HUDEP-2 (cell line): ENCODE measurements around the gene LSMEM2.
A peak's percentile ranks its signal among the peaks of the same experiment; 100 is the strongest.
"Not testable (repeated sequence)": the region's sequence is repeated elsewhere in the genome, so short reads cannot be mapped to it uniquely, and the experiment has no call there.

ENCODE experiments used
- DNase-seq, 76 experiments: peaks; one replicate each; lab custom pipeline; 2025; ENCODE audit not compliant: unreplicated experiment in 76 of 76; lab: John Stamatoyannopoulos, UW

LSMEM2 gene

DNA sequence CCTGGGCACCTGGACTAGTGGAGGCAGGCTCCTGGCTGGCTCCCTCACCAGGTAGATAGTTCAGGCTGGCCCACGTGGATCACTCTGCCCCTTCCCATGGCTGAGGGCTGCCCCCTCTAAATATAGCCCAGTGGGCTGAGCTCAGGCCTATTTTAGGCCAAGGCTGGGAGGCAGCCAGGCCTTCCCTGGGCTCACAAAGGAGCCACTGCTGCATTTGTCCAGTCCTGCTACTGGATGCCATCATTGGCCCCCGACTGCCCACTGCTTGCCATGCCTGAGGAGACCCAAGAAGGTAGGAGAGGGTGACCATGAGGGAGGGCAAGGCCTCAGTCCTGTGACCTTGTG is at the start of gene LSMEM2:
TSS of gene LSMEM2 (plus strand) at position 208 of the 345 bp plus-strand sequence. CDS start at position 235, 27 bp downstream.
- DNase-seq: no peak

DNA sequence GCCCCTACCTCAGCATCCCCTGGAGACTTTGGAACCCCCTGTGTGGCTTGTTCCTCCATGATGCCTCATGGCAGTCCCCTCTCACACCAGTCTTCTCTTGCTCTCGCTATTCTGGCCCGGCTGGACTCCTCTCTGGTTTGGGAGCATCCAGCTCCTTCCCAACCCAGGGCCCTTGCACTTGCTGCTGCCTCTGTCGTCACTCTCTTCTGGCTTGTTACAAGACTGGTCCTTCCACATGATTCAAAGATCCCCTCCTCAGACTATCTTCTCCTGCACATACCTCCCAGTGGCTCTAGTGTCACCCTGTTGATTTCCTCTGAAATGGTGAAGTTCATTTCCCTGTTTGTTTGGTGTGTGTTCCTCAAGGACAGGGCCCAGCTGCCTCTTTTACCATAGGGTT is 49.4 kb upstream of the LSMEM2 start:
- no peak for DNase-seq

- DNase-seq: no peak
These were observed 48.6 kb upstream of the LSMEM2 start for GRCh38 chr3:50230104-50230793.

DNA sequence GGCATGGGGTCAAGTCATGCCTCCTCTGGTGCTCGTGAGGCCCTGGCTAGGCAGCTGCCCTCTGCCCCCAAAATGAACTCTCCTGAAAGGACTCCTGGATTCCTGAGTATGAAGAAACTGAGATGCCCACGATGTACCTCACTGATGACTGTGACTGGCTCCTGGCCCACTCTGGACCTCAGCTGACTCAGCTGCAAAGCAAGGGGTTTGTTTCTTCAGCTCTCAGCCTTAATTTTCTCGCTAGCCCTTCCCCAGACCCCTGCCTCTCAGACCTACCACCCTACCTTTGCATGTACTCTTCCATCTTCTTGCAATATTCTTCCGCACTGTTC is 48.1 kb upstream of the LSMEM2 start:
- DNase-seq: no peak

GRCh38 chr3:50231581-50231980 is 47.3 kb upstream of the LSMEM2 start:
- DNase-seq: no peak

GRCh38 chr3:50232303-50232702 is 46.6 kb upstream of the LSMEM2 start:
- peak in 19 of 76 experiments; percentile 2 to 66 (median 23) for DNase-seq

DNA sequence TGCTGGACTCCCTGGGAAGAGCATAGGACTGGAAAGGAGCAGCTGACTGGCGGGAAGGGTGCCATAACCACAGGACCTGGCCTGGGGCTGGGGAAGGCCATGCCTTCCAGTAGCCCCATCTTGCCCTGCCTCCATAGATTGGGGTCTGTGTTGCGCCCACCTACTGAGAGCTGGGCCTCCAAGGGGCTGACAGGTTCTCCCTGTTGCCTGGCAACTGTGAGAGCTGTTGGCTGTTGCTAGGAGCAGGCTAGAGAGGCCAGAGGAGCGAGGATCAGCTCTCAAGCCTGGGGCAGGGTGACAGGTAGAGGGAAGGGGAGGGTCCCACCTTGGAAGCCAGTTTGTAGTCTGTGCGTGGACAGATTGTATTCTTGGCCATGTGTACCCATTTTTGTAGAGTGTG is 45.7 kb upstream of the LSMEM2 start:
- no peak for DNase-seq

GRCh38 chr3:50235716-50236483 is 43.0 kb upstream of the LSMEM2 start, which contains the start of gene GNAI2:
TSS of gene GNAI2 (plus strand) at chr3:50236204. CDS start at chr3:50236336, 132 bp downstream.
- DNase-seq: peak in 75 of 76 experiments; percentile 69 to 99 (median 98)

DNA sequence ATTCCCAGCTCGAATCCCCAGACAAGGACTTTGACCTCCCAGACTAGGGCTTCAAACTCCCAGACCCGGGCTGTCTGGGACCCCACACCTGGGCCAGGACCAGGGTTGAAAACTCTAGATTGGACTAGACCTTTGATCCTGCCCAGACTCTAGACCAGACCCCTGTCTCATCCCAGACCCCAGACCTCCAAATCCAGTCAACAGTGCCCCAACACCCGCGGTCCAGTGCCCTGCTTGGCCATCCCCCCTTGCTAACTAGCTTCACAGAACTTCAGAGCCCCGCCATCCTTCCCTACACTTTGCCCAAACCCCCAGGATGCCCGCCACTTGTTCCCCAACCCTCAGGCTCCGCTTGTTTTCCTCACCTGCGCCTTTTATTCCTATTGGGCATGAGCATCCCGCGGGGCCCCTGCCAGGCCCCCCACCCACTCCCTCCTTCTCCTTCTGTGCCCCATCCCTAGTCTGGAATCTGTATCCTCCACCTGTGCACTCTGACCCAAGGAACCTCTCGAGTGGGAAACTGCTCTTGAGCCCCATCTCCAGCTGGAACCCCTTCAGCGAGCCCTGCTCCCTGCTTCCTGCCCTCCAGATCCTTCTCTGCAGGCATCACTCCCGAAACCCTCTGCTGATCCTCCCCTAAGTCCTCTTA is 42.3 kb upstream of the LSMEM2 start:
- DNase-seq: no peak

- DNase-seq: peak in 3 of 76 experiments; percentile 9 to 19 (median 10)
These were observed 41.7 kb upstream of the LSMEM2 start for GRCh38 chr3:50237133-50237651.

DNA sequence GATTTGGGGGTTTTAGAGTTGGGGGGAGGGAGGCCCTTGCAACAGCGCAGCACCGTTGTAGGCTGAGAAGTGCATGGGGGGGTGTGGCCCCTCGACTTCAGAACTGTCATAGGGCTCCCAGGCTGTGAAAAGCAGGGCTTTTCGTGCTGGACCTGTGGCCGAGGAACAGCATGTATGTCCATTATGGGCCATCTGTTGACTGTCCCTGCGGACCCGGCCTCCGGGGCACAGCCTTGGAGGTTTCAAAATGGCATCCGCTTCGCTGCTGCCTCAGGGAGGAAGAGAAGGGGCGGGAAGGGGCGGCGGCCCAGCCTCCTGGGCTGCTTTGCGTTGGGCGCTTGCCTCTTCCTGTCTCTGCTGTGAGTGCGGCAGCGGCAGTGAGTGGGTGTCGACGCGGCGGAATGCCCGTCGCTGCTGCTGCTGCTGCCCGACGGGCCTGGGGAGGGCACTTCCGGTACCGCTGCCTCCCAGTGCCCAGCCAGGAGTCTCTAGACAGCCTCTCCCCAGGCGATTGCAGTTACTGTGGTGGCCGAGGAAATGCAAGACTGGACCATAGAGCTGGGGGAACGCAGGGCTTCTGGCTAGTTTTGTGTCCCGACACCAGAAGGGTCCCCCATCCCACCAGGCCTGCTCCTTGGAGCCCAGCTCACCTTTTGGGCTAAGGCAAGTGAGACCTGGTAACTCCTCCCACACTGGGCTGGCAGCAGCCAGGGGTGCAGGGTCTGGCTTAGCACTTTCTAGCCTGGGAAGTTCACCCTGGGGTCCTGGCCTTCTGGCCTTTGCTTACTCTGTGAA is 40.9 kb upstream of the LSMEM2 start:
- DNase-seq: peak in 73 of 76 experiments; percentile 15 to 84 (median 70)

- peak in 72 of 76 experiments; percentile 10 to 88 (median 71) for DNase-seq
These were observed 40.3 kb upstream of the LSMEM2 start for GRCh38 chr3:50238549-50239026.

GRCh38 chr3:50239649-50240048 is 39.2 kb upstream of the LSMEM2 start:
- no peak for DNase-seq

GRCh38 chr3:50241163-50241562 is 37.7 kb upstream of the LSMEM2 start:
- DNase-seq: no peak

DNA sequence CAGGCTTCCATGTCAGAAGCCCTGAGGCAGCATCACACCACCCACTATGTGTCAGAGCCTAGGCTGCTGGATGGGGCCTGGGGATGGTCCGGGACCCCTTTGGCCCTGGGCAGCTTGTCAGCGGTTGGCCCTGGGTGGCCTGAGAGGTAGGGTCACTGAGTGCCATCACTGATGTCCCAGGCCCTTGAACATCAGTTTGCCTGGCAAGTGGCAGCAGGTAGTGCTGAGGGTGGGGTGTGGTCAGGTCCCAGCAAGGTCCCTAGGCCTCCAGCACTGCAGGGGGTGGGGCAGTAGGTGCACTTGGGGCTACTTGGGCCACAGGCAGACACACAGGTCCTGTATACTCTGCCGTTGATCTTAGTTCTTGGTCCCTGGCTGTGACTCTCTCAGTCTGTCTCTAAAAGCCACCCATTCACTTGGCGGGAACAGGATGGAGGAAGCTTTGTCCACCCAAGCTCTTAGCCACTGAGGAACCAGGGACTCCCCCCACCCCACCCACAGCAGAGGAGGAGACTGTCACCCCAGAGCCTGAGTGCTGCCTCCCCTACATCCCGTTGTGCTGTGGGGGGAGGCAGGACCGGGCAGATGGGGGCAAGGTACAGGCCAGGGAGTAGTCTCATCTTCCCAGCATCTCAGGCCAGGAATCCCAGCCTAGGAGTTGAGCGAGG is 37.0 kb upstream of the LSMEM2 start:
- DNase-seq: no peak

- no peak for DNase-seq
These were observed 36.5 kb upstream of the LSMEM2 start for GRCh38 chr3:50242381-50242770.

DNA sequence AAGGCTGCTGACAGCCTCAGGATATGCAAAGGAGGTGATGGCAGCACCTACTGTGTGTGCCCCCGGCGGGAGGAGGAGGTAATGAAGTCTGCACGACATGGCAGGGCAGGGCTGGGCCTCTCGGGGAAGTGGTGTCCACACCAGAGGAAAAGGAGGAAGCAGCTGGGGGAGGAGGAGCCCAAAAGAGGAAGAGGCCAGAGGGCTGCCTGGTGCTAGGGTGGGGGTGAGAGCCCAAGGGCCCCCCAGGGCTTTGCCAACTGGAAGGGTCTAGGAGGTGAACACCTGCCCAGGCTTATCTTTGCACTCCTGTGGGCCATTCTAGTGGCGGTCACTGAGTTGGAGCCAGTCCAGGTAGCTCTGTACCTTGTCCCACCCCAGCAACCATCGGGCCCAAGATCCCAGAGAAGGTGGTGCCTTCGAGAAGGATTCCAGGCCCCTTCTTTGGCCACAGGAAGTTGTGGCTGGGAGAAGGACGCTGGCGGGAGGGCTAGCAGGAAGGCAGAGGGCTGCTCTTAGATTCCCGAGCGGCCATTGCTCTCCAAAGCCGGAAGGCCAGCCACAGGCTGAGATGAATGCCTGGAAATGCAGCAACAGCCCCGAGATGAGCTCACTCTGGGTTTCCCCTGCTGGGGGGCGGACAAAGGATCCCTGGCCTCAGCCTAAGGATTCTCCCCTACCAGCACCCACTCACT is 35.9 kb upstream of the LSMEM2 start:
- peak in 36 of 76 experiments; percentile 0 to 55 (median 24) for DNase-seq

DNA sequence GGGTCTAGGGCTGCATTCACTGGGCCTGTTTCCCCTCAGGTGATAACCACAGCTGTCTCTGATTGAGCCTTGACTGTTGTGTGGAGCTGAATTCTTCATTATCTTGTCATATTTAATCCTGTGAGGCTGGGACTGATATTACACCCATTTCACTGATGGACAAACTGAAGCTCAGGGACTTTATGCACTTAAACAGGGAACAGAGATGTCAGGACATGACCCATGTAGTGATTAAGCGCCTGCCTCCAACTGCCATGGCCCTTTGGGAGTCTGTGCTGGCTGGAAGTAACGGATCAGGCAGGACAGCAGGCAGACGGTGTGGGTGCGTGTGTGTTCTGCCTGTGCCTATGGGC is 35.4 kb upstream of the LSMEM2 start:
- no peak for DNase-seq

DNA sequence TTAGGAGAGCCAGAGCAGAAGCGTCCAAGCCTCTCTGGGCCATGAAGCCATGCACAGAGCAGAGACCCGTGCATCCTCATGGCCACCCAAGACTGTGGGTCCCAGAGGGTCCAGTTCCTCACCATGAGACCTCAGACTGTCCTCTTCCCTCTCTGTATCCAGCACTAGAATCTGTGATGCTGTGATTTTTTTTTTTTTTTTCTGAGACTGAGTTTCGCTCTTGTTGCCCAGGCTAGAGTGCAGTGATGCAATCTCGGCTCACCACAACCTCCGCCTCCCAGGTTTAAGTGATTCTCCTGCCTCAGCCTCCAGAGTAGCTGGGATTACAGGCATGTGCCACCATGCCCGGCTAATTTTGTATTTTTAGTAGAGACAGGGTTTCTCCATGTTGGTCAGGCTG is 34.1 kb upstream of the LSMEM2 start:
- DNase-seq: not testable (repeated sequence)
